ENCODE data around the gene CTRL.

GRCh38 chr16:67923414-67924116 is 8.1 kb downstream of the CTRL start:
- TF ChIP-seq, protein P1, sequence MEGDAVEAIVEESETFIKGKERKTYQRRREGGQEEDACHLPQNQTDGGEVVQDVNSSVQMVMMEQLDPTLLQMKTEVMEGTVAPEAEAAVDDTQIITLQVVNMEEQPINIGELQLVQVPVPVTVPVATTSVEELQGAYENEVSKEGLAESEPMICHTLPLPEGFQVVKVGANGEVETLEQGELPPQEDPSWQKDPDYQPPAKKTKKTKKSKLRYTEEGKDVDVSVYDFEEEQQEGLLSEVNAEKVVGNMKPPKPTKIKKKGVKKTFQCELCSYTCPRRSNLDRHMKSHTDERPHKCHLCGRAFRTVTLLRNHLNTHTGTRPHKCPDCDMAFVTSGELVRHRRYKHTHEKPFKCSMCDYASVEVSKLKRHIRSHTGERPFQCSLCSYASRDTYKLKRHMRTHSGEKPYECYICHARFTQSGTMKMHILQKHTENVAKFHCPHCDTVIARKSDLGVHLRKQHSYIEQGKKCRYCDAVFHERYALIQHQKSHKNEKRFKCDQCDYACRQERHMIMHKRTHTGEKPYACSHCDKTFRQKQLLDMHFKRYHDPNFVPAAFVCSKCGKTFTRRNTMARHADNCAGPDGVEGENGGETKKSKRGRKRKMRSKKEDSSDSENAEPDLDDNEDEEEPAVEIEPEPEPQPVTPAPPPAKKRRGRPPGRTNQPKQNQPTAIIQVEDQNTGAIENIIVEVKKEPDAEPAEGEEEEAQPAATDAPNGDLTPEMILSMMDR (IDR thresholded peaks at IDR 0.05) = no peak
- TF ChIP-seq POLR2A (IDR thresholded peaks at IDR 0.05) = no peak

Measured in prostate gland (tissue), 2 donors.